Natural killer cell (primary cell): ENCODE data around the gene SIK3. TPM values are rescaled to one million over a fixed set of nuclear protein-coding genes. Genes with fewer than 3 reads are reported as not detected.

Experiments
- ATAC-seq, 3 donors: fragments of 150-1000 bp in 2 of 3; fragments of 200-7000 bp in 1 of 3; cut with Tn5 transposase; 1 replicate in 1 of 3; 2 replicates in 2 of 3; pipeline ENCODE4 v1.10.0; 2021; ENCODE audit warnings: mild to moderate bottlenecking in 2 of 3, moderate library complexity in 2 of 3
- DNase-seq, 2 donors: peaks; one replicate each; pipeline versions ENCODE4 v3.0.0 to v3.0.0-alpha.2; 2013 to 2021; ENCODE audit warnings: mixed read lengths in 1 of 2
- H3K27ac ChIP-seq: one replicate; pipeline ENCODE4 v1.5.1; 2013; ENCODE audit warnings: mild to moderate bottlenecking, low read length
- H3K27me3 ChIP-seq: one replicate; pipeline ENCODE4 v1.6.1; 2013; ENCODE audit warnings: low read length; ENCODE audit not compliant: control insufficient read depth, insufficient read depth
- H3K36me3 ChIP-seq: one replicate; pipeline ENCODE4 v1.6.1; 2013; ENCODE audit warnings: low read length; ENCODE audit not compliant: control insufficient read depth, insufficient read depth
- H3K4me1 ChIP-seq: one replicate; pipeline ENCODE4 v1.6.1; 2013; ENCODE audit warnings: low read length; ENCODE audit not compliant: control insufficient read depth, insufficient read depth
- H3K4me3 ChIP-seq: one replicate; pipeline ENCODE4 v1.5.1; 2013; ENCODE audit warnings: low read length
- H3K9me3 ChIP-seq: one replicate; pipeline ENCODE4 v1.6.1; 2013; ENCODE audit warnings: low read length; ENCODE audit not compliant: control insufficient read depth, insufficient read depth
- H3K27ac Mint-ChIP-seq, 2 donors: one replicate each; pipeline ENCODE4 v1.8.0; 2022; ENCODE audit warnings: mild to moderate bottlenecking in 2 of 2, mixed read lengths in 2 of 2, moderate library complexity in 1 of 2
- H3K27me3 Mint-ChIP-seq, 2 donors: one replicate each; pipeline ENCODE4 v1.8.0; 2022; ENCODE audit warnings: low read depth in 2 of 2, mixed read lengths in 2 of 2
- H3K36me3 Mint-ChIP-seq: one replicate; pipeline ENCODE4 v1.8.0; 2022; ENCODE audit warnings: mixed read lengths
- H3K4me1 Mint-ChIP-seq, 2 donors: one replicate each; pipeline ENCODE4 v1.8.0; 2022; ENCODE audit warnings: mixed read lengths in 2 of 2
- H3K4me3 Mint-ChIP-seq: one replicate; pipeline ENCODE4 v1.8.0; 2022; ENCODE audit warnings: mild to moderate bottlenecking, moderate library complexity, mixed read lengths
- H3K9me3 Mint-ChIP-seq, 2 donors: one replicate each; pipeline ENCODE4 v1.8.0; 2022; ENCODE audit warnings: mixed read lengths in 2 of 2
- WGBS: methylation state at CpG from one replicate; pipeline ENCODE4 v1.1.7; 2013; ENCODE audit warnings: missing lambda C conversion rate; ENCODE audit not compliant: insufficient coverage; 5-methylcytosine and 5-hydroxymethylcytosine counted together
- intact Hi-C: fragments of 100-400 bp; cut with micrococcal nuclease; formaldehyde crosslinking; loops from one replicate; pipeline ENCODE4 v1.14.2; 2022
- total RNA-seq, 4 donors: library from RNA; stranded (reverse); fragments of 120-200 nt in 1 of 4; gene quantifications; one replicate each; pipeline versions ENCODE4 v1.2.3 to v1.2.4, GENCODE V29; 2013 to 2022
- TF ChIP-seq, protein P1 (sequence below): fragments of 200-600 bp; IDR thresholded peaks from one replicate; pipeline ENCODE4 v1.8.0; 2022; ENCODE audit warnings: antibody characterized with exemption

SIK3 gene
- total RNA-seq, 3 donors from 2014 or later (not counting 1 experiment from before 2014, with no cell fraction given): 71.6 to 120 (median 119) TPM

DNA sequence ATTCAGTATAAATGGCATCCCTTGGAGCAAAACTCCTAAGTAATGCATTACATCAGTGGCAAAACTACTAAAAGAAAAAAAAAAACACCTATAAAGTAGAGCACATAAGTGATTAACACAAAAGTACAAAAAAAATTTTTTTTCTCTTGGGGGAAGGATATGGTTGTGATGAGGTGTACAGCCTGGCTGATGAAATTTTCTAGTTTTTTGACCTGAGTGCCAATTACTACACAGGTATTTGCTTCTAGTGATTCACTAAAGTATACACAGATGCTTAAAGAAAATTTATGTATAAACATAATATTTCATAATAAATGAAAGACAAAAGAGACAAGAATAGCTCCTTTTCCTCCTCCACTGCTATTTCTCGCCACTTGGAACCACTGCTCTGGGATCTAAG lies 189.0 kb downstream of the SIK3 start:
- no peaks in the 10 kb centered on the region for H3K27me3 ChIP-seq
- H3K9me3 Mint-ChIP-seq: no peaks in the 10 kb centered on the region
- peaks cover 10% of the 10 kb centered on the region for H3K4me1 ChIP-seq
- peaks cover 23 to 27% of the 10 kb centered on the region in 2 donors for H3K4me1 Mint-ChIP-seq
- H3K4me3 ChIP-seq: no peak overlapping the region
- H3K27ac Mint-ChIP-seq: peak overlapping the region; percentile 52 to 70
- no peak overlapping the region for H3K4me3 Mint-ChIP-seq
- DNase-seq: no peak
- TF ChIP-seq, protein P1, sequence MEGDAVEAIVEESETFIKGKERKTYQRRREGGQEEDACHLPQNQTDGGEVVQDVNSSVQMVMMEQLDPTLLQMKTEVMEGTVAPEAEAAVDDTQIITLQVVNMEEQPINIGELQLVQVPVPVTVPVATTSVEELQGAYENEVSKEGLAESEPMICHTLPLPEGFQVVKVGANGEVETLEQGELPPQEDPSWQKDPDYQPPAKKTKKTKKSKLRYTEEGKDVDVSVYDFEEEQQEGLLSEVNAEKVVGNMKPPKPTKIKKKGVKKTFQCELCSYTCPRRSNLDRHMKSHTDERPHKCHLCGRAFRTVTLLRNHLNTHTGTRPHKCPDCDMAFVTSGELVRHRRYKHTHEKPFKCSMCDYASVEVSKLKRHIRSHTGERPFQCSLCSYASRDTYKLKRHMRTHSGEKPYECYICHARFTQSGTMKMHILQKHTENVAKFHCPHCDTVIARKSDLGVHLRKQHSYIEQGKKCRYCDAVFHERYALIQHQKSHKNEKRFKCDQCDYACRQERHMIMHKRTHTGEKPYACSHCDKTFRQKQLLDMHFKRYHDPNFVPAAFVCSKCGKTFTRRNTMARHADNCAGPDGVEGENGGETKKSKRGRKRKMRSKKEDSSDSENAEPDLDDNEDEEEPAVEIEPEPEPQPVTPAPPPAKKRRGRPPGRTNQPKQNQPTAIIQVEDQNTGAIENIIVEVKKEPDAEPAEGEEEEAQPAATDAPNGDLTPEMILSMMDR: no peak
- H3K36me3 ChIP-seq: no peaks in the 10 kb centered on the region
- ATAC-seq: peak in 1 of 3 donors; percentile 15
- WGBS: 86% methylated on average over 1 of the region's 1 CpG
- intact Hi-C loops: no loop called here
- H3K27ac ChIP-seq: peak overlapping the region; percentile 52
- no peaks in the 10 kb centered on the region for H3K27me3 Mint-ChIP-seq
- H3K36me3 Mint-ChIP-seq: no peaks in the 10 kb centered on the region
- no peaks in the 10 kb centered on the region for H3K9me3 ChIP-seq

DNA sequence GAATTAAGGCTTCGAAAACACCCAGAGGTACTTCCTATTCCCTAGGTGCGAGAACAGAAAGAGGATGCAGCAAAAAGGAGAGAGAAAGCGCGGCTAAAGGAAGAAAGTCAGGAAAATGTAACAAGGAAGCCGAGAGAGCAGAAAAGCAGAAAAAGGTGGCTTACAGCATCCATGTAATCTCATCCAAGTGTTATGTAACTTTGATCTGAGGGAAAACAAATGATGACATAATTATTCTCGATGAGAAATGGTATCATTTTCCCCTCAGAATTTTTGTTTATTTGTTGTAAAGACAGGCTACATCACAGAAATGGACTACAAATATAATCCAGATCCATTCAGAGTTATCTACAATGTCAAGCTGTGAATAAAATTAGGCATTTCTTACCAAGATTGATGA lies 191.7 kb downstream of the SIK3 start:
- ATAC-seq: no peak
- Histone ChIP-seq H3K27me3 (no peaks in the 10 kb centered on the region), H3K4me3 (no peak overlapping the region), H3K36me3 (no peaks in the 10 kb centered on the region), H3K27ac (no peak overlapping the region), H3K4me1 (peaks cover 10% of the 10 kb centered on the region), H3K9me3 (no peaks in the 10 kb centered on the region)
- intact Hi-C loops: no loop called here
- 80% methylated on average over 5 of the region's 6 CpGs for WGBS
- Mint-ChIP-seq H3K9me3 (no peaks in the 10 kb centered on the region), H3K27me3 (no peaks in the 10 kb centered on the region), H3K27ac (peak overlapping the region; percentile 9 to 34), H3K4me1 (peaks cover 21 to 23% of the 10 kb centered on the region in 2 donors), H3K36me3 (no peaks in the 10 kb centered on the region), H3K4me3 (no peak overlapping the region)
- no peak for DNase-seq
- TF ChIP-seq, protein P1: no peak

DNA sequence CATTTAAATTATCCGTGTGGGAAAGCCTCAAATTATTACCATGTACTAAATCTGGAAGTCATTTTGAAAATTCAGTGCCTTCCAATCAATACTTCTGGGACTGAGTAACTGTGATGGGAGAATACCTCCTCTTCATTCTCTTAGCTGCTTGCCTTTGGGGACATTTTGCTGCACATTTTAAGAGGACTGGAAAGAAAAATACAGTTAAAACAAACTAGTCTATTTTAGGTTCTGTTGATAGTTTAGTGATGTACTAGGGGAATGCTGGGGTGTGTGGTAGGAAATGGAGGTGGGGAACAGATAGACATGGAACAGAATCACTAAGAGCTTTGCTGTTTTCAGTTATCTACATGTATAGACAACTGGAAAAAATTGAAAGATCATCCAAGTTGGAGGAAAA lies 195.1 kb downstream of the SIK3 start:
- H3K4me1 ChIP-seq: peaks cover 7% of the 10 kb centered on the region
- H3K4me3 ChIP-seq: no peak overlapping the region
- no peaks in the 10 kb centered on the region for H3K9me3 ChIP-seq
- Mint-ChIP-seq H3K4me1 (peaks cover under 1 to 9% of the 10 kb centered on the region in 2 donors), H3K4me3 (no peak overlapping the region), H3K27ac (no peak overlapping the region), H3K36me3 (no peaks in the 10 kb centered on the region), H3K9me3 (no peaks in the 10 kb centered on the region), H3K27me3 (no peaks in the 10 kb centered on the region)
- no CpG with 5 or more reads among the region's 1 CpG for WGBS
- H3K27me3 ChIP-seq: no peaks in the 10 kb centered on the region
- H3K36me3 ChIP-seq: no peaks in the 10 kb centered on the region
- no peak for DNase-seq
- TF ChIP-seq, protein P1: no peak
- intact Hi-C loops: no loop called here
- no peak for ATAC-seq
- H3K27ac ChIP-seq: no peak overlapping the region

DNA sequence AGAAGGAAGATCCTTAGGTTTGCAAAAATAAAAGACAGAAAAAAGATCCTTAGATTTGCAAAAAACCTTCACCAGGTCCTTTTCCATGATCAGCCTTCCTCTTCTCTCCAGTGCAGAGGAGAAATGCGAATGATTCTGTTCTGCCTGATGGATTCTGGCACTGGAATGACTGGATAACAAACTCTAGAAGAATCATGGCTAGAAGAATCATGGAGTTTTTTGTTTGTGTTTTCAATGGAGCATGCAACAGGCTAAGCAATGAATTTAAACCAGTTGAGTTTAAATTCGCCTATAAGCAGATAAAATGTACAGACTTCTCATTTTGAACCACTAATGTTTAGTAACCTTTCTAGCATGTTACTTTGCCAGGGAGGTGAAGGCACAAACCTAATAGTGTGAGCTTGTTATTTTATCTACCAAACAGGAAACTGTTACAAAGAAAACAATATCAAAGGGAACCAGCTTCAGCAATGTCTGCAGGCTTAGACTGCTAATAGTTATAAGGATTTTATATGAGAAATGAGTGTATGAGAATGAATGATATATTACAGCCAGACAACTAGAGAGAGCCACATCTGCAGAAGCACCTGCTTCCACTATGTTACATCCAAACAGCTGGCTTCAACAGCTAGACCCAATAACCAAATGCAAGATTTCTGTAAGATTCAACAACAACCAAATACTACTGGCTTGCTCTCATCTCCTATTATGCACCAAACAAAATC lies 196.1 kb downstream of the SIK3 start:
- Histone ChIP-seq H3K27ac (no peak overlapping the region), H3K9me3 (no peaks in the 10 kb centered on the region), H3K36me3 (peaks cover 3% of the 10 kb centered on the region), H3K4me1 (peaks cover 2% of the 10 kb centered on the region), H3K4me3 (no peak overlapping the region), H3K27me3 (no peaks in the 10 kb centered on the region)
- peaks cover 0 to 5% of the 10 kb centered on the region in 2 donors for H3K4me1 Mint-ChIP-seq
- no peak overlapping the region for H3K27ac Mint-ChIP-seq
- H3K27me3 Mint-ChIP-seq: no peaks in the 10 kb centered on the region
- DNase-seq (no peak), ATAC-seq (no peak)
- TF ChIP-seq, protein P1: no peak
- no peaks in the 10 kb centered on the region for H3K9me3 Mint-ChIP-seq
- no peak overlapping the region for H3K4me3 Mint-ChIP-seq
- H3K36me3 Mint-ChIP-seq: no peaks in the 10 kb centered on the region
- intact Hi-C loops: no loop called here
- WGBS: 82% methylated on average over 2 of the region's 2 CpGs
